Measurements from ENCODE around the gene ZDHHC6. TPM values are rescaled to one million over a fixed set of nuclear protein-coding genes. Genes with fewer than 3 reads are reported as not detected.
A peak's percentile ranks its signal among the peaks of the same experiment; 100 is the strongest.

The ZDHHC6 gene
- total RNA-seq, 2 donors from 2014 or later: 45.4 to 56.2 TPM

GRCh38 chr10:112461029-112461887 lies 14.5 kb upstream of the ZDHHC6 start:
- H3K4me3 Mint-ChIP-seq: peak overlapping the region; percentile 15
- H3K27ac Mint-ChIP-seq: peak overlapping the region; percentile 80
- peaks cover 52% of the 10 kb centered on the region for H3K36me3 Mint-ChIP-seq (ENCODE audit: low read depth)
- peak; percentile 90 for ATAC-seq (replicated peaks)
- H3K9me3 Mint-ChIP-seq: no peaks in the 10 kb centered on the region
- H3K27me3 Mint-ChIP-seq: no peaks in the 10 kb centered on the region
- peaks cover 6% of the 10 kb centered on the region for H3K4me1 Mint-ChIP-seq

- H3K36me3 Mint-ChIP-seq (ENCODE audit: low read depth): peaks cover 43% of the 10 kb centered on the region
- no peak overlapping the region for H3K4me3 Mint-ChIP-seq
- H3K27ac Mint-ChIP-seq: no peak overlapping the region
- H3K9me3 Mint-ChIP-seq: no peaks in the 10 kb centered on the region
- no peak for ATAC-seq (replicated peaks)
- peaks cover 12% of the 10 kb centered on the region for H3K4me1 Mint-ChIP-seq
- no peaks in the 10 kb centered on the region for H3K27me3 Mint-ChIP-seq
These were observed 13.7 kb upstream of the ZDHHC6 start for GRCh38 chr10:112460366-112460765.

- Mint-ChIP-seq H3K4me3 (no peak overlapping the region), H3K36me3 (ENCODE audit: low read depth) (peaks cover 11% of the 10 kb centered on the region), H3K27me3 (no peaks in the 10 kb centered on the region), H3K4me1 (peaks cover 12% of the 10 kb centered on the region), H3K27ac (peak overlapping the region; percentile 5), H3K9me3 (no peaks in the 10 kb centered on the region)
- no peak for ATAC-seq (replicated peaks)
These were observed 9.8 kb upstream of the ZDHHC6 start for GRCh38 chr10:112456533-112456932.

GRCh38 chr10:112454910-112455779 lies 8.4 kb upstream of the ZDHHC6 start:
- Mint-ChIP-seq H3K27me3 (no peaks in the 10 kb centered on the region), H3K27ac (peak overlapping the region; percentile 98), H3K36me3 (ENCODE audit: low read depth) (peaks cover 8% of the 10 kb centered on the region), H3K4me3 (peak overlapping the region; percentile 68), H3K9me3 (no peaks in the 10 kb centered on the region), H3K4me1 (peaks cover 12% of the 10 kb centered on the region)
- no peak for ATAC-seq (replicated peaks)

- no peaks in the 10 kb centered on the region for H3K27me3 Mint-ChIP-seq
- no peak for ATAC-seq (replicated peaks)
- peaks cover 51% of the 10 kb centered on the region for H3K36me3 Mint-ChIP-seq (ENCODE audit: low read depth)
- peaks cover 13% of the 10 kb centered on the region for H3K4me1 Mint-ChIP-seq
- H3K27ac Mint-ChIP-seq: peak overlapping the region; percentile 58
- no peaks in the 10 kb centered on the region for H3K9me3 Mint-ChIP-seq
- peak overlapping the region; percentile 89 for H3K4me3 Mint-ChIP-seq
These were observed 2.2 kb upstream of the ZDHHC6 start for GRCh38 chr10:112448888-112449287.

- Mint-ChIP-seq H3K27ac (peak overlapping the region; percentile 93), H3K27me3 (no peaks in the 10 kb centered on the region), H3K4me1 (peaks cover 14% of the 10 kb centered on the region), H3K36me3 (ENCODE audit: low read depth) (peaks cover 64% of the 10 kb centered on the region), H3K4me3 (peak overlapping the region; percentile 89), H3K9me3 (no peaks in the 10 kb centered on the region)
- no peak for ATAC-seq (replicated peaks)
These were observed 860 bp upstream of the ZDHHC6 start for GRCh38 chr10:112447620-112447928.

- peak; percentile 25 for ATAC-seq (replicated peaks)
These were observed 459 bp downstream of the ZDHHC6 start for GRCh38 chr10:112446055-112446854.

GRCh38 chr10:112442063-112442462 lies 4.7 kb downstream of the ZDHHC6 start:
- peak overlapping the region; percentile 52 for H3K4me3 Mint-ChIP-seq
- no peaks in the 10 kb centered on the region for H3K27me3 Mint-ChIP-seq
- ATAC-seq (replicated peaks): peak; percentile 43
- H3K9me3 Mint-ChIP-seq: no peaks in the 10 kb centered on the region
- H3K36me3 Mint-ChIP-seq (ENCODE audit: low read depth): peaks cover 98% of the 10 kb centered on the region
- H3K27ac Mint-ChIP-seq: peak overlapping the region; percentile 73
- peaks cover 15% of the 10 kb centered on the region for H3K4me1 Mint-ChIP-seq

More at GRCh38 chr10:112446055-112446854, 459 bp downstream of the ZDHHC6 start:
- peaks cover 74% of the 10 kb centered on the region for H3K36me3 Mint-ChIP-seq (ENCODE audit: low read depth)
- H3K27ac Mint-ChIP-seq: peak overlapping the region; percentile 93
- H3K4me1 Mint-ChIP-seq: peaks cover 24% of the 10 kb centered on the region
- H3K9me3 Mint-ChIP-seq: no peaks in the 10 kb centered on the region
- no peaks in the 10 kb centered on the region for H3K27me3 Mint-ChIP-seq
- H3K4me3 Mint-ChIP-seq: peak overlapping the region; percentile 89

- Mint-ChIP-seq H3K4me1 (peaks cover 15% of the 10 kb centered on the region), H3K36me3 (ENCODE audit: low read depth) (peaks cover 99% of the 10 kb centered on the region), H3K9me3 (no peaks in the 10 kb centered on the region), H3K4me3 (peak overlapping the region; percentile 52), H3K27me3 (no peaks in the 10 kb centered on the region), H3K27ac (peak overlapping the region; percentile 73)
- ATAC-seq (replicated peaks): no peak
These were observed 5.2 kb downstream of the ZDHHC6 start for GRCh38 chr10:112441520-112441919.

- H3K36me3 Mint-ChIP-seq (ENCODE audit: low read depth): peaks cover 99% of the 10 kb centered on the region
- H3K4me1 Mint-ChIP-seq: peaks cover 21% of the 10 kb centered on the region
- no peak overlapping the region for H3K4me3 Mint-ChIP-seq
- H3K9me3 Mint-ChIP-seq: no peaks in the 10 kb centered on the region
- H3K27me3 Mint-ChIP-seq: no peaks in the 10 kb centered on the region
- H3K27ac Mint-ChIP-seq: no peak overlapping the region
- ATAC-seq (replicated peaks): no peak
These were observed 8.4 kb downstream of the ZDHHC6 start for GRCh38 chr10:112438356-112438755.

GRCh38 chr10:112434988-112435619 lies 11.6 kb downstream of the ZDHHC6 start:
- Mint-ChIP-seq H3K9me3 (no peaks in the 10 kb centered on the region), H3K27ac (peak overlapping the region; percentile 3), H3K36me3 (ENCODE audit: low read depth) (peaks cover 96% of the 10 kb centered on the region), H3K27me3 (no peaks in the 10 kb centered on the region), H3K4me1 (peaks cover 5% of the 10 kb centered on the region), H3K4me3 (no peak overlapping the region)
- no peak for ATAC-seq (replicated peaks)

GRCh38 chr10:112433136-112433535 lies 13.6 kb downstream of the ZDHHC6 start:
- Mint-ChIP-seq H3K27ac (no peak overlapping the region), H3K4me1 (peaks cover 5% of the 10 kb centered on the region), H3K4me3 (no peak overlapping the region), H3K9me3 (no peaks in the 10 kb centered on the region), H3K36me3 (ENCODE audit: low read depth) (peaks cover 93% of the 10 kb centered on the region), H3K27me3 (no peaks in the 10 kb centered on the region)
- no peak for ATAC-seq (replicated peaks)

- ATAC-seq (replicated peaks): no peak
- H3K9me3 Mint-ChIP-seq: no peaks in the 10 kb centered on the region
- peaks cover 94% of the 10 kb centered on the region for H3K36me3 Mint-ChIP-seq (ENCODE audit: low read depth)
- no peak overlapping the region for H3K4me3 Mint-ChIP-seq
- no peaks in the 10 kb centered on the region for H3K4me1 Mint-ChIP-seq
- peak overlapping the region; percentile 34 for H3K27ac Mint-ChIP-seq
- H3K27me3 Mint-ChIP-seq: no peaks in the 10 kb centered on the region
These were observed 17.0 kb downstream of the ZDHHC6 start for GRCh38 chr10:112429654-112430230.

All from activated T-helper 17 cell treated with anti-CD3 and anti-CD28 coated beads, Interleukin-2, amount 50 U/mL, for 72 hours (primary cell).